GM18861 (cell line): ENCODE data around the gene FHL2.

Source experiments
- ATAC-seq: cut with Tn5 transposase; IDR thresholded peaks from one replicate; pipeline ENCODE4 v1.9.1; 2021; ENCODE audit not compliant: unreplicated experiment

Gene FHL2

GRCh38 chr2:105321875-105322646, 76.8 kb downstream of the FHL2 start:
- no peak for ATAC-seq

- no peak for ATAC-seq
Observed at GRCh38 chr2:105320651-105321215, 78.1 kb downstream of the FHL2 start.

GRCh38 chr2:105317937-105318336, 80.9 kb downstream of the FHL2 start:
- no peak for ATAC-seq

- ATAC-seq: peak; percentile 61
Observed at GRCh38 chr2:105315314-105315713, 83.5 kb downstream of the FHL2 start.

- peak; percentile 32 for ATAC-seq
Observed at GRCh38 chr2:105313877-105314276, 85.0 kb downstream of the FHL2 start.
